ENCODE data around the gene CYB5A. TPM values are rescaled to one million over a fixed set of nuclear protein-coding genes. Genes with fewer than 3 reads are reported as not detected.

Gene CYB5A
- total RNA-seq, 1 donor from 2014 or later: 66.2 TPM

DNA sequence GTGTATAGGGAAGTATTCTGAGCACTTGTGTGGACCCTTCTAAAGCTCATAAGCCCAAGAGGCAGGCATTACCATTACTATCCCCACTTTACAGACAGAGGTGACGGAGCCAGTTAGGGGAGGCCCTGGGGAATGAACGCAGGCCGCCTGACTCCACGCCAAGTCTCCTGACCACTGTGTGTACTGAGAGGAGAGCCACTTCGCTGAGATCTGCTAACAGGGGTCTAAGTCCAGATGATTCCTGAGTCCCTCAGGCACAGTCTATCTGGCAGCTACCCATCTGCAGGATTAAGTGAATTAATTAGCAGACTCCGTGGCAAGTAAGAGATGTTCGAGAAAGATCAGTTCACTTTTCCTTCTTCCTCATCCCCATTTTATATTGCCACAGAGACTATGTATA lies 13.7 kb downstream of the CYB5A start:
- no peak for DNase-seq (ENCODE audit: low read depth)

DNA sequence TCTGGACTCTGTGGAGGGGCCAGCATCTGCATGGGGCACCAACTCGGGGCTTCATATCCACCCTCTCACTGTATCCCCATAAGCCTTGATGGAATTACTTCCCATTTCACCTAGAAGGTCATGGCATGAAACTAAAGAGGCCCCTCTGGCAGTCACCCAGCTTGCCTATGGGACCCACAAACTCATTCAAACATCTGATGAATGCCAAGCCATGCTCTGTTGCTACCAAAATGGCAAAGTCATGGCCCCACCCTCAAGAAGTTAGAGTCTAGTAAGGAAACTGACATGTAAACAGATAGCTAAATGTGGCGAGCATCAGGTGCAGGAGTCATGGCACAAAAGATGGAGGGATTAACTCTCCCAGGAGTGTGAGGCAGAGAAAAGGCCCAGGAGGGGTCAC lies 14.5 kb downstream of the CYB5A start:
- DNase-seq (ENCODE audit: low read depth): no peak

DNA sequence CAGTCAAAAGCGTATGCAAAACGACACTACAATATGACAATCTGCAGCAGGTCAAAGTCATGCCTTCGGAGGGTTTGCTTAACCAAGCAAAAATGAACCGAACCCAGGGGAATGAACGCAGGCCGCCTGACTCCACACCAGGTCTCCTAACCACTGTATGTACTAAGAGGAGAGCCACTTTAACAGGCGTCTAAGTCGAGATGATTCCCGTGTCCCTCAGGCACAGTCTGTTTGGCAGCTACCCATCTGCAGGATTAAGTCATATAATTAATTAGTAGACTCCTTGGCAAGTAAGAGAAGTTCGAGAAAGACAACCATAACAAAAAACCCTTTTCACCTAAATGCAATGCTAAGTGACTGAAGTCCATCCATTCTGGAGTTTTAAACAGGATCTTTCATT lies 15.2 kb downstream of the CYB5A start:
- DNase-seq (ENCODE audit: low read depth): no peak

DNA sequence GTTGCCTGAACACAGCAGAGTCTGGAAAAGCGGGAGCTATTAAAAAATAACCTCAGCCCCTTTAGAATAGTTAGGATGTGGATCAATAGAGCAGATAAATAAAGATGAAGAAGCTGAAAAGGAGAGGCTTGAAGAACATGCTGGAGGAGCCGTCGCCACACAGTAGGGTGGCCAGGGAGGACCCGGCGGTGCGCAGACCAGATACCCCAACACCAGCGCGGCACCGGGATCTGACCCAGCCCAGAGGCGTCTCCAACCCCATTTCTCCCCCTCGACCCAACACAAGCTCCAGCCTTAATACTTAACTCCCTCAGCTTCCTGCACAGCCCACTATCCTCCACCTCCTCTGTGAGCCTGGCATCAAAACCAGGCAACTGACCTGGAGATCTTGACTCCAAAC lies 16.0 kb downstream of the CYB5A start:
- no peak for DNase-seq (ENCODE audit: low read depth)

DNA sequence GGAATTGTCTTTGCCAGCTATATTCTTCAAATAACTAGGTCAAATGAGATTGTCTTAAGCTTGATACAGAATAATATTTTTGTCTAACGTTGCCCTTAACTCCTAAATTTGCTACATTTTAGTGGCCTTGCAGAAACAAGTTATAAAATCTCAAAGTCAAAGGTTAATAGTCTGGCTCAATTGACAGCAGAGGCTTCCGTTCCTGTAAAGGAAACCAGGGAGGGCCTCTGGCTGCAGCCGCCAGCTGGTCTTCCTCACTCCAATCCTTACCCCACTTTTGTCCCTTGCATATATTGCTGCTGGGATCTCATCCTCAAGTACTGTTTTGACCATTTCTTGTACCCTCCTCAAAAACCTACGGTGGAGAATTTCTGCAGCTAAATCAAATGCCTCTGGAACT lies 17.1 kb downstream of the CYB5A start:
- no peak for DNase-seq (ENCODE audit: low read depth)

DNA sequence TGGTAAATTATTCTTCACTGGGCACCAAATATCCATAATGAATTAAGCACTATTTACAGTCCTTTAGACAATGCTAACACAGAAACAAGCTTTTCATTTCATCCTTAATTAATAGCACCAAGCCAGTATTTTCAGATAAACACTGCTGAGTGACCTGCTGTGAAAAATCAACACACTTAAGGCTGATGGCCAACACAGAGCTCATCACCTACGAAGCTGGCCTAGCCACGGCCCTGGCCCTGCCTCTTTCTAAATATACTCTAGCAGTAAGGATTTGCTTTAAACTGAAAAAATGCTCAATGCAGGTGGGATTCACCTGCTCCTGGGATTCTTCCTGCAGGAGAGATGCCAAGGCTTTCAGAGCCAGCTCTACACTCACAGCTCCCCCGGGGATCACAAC lies 18.4 kb downstream of the CYB5A start:
- no peak for DNase-seq (ENCODE audit: low read depth)

DNA sequence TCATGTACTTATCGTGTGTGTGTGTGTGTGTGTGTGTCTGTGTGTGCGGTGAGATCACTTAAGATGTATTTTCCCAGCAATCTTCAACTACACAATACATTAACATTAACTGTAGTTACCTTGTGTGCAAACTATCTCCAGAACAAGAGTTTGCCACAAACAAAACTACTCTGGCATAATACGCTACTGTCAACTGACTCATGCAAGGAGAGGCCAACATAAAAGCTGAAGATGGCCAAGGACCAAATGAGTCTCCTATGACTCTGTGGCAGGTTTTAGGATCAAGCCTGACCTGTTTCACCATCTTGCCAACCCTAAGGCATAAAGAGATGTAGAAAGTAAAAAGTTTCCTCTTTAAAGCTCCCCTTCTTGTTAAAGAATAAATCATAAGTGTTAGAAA lies 20.1 kb downstream of the CYB5A start:
- no peak for DNase-seq (ENCODE audit: low read depth)

DNA sequence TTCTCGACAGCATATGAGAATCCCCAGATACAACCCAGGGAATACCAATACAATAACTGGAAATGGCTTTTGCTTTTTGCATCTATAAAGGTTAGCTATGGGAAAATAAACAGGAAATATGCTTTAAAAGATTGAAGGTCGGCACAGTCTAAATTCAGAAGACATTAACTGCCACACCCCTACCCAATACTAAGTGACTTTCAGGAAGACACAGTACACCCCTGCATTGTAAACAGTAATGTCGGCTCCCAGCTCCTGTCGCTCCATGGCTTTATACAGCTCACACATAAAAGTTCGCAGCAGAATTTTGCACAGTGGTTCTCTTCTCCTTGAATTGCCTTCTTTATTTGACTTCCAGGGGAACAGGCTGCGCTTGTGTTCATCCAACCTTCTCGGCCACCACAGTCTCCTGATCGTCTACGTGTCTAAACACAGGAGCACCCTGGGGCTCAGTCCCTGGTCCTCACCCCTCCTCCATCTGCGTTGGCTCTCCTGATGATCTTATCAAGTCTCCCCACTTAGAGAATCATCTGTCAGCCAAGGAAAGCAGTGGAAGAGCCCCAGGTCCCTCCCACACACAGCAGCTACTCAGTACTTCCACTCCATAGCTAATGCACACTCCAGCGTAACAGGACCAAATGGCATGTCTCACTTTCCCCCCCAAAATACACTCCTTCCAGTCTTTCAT lies 22.7 kb downstream of the CYB5A start:
- no peak for DNase-seq (ENCODE audit: low read depth)

DNA sequence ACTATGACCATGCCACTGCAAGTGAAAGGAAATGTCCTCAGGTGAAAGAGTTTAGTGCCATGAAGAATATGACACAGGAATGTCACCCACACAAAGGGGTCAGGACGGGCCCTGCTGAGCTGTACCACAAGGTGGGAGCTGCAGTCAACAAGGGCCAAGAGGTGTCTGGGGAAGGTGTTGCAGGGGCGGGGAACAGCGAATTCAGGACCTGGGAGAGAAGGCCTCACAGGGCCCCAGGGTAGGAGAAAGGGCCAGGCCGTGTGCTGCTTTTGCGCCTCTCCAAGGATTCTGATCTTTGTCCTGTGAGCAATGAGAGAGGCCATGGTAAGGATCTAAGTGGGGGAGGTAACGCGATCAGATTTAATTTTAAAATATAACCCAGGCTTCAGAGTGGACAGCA lies 23.6 kb downstream of the CYB5A start:
- DNase-seq (ENCODE audit: low read depth): no peak

DNA sequence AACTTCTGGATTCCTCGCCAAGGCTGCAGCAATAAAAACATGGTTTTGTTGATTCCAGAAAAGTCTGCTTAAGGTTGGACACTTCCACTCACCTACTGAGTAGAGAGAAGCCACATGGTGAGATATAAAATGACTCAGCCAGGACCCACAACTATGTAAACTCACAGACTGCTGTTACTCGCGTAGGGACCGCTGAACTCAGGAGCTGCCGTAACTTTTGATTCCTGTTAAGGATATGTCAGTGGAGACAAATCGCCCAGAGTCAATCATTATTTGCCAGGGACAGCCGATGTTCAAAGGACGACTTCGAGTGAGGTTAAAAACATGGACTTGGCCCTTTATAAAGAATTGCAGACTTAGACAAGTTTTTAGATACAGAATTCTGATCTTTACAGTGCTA lies 25.6 kb downstream of the CYB5A start:
- DNase-seq (ENCODE audit: low read depth): no peak

DNA sequence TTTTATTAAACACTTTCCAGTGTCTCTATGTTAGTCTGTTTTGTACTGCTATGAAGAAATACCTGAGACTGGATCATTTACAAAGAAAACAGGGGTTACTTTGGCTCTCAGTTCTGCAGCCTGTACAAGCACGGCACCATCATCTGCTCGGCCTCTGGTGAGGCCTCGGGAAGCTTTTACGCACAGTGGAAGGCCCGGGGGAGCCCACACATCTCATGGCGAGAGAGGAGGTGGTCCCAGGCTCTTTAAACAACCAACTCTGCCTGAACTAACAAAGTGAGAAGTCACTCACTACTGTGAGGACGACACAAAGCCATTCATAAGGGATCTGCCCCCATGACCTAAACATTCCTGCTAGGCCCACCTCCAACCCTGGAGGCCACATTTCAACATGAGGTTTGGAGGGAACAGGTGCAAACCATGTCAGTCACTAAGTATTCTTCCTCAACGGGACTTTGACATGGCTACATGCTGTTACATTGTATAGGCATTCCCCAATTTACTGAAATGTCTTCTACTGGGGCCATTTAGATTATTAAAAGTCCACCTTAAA lies 26.1 kb downstream of the CYB5A start:
- peak; percentile 48 for DNase-seq (ENCODE audit: low read depth)

DNA sequence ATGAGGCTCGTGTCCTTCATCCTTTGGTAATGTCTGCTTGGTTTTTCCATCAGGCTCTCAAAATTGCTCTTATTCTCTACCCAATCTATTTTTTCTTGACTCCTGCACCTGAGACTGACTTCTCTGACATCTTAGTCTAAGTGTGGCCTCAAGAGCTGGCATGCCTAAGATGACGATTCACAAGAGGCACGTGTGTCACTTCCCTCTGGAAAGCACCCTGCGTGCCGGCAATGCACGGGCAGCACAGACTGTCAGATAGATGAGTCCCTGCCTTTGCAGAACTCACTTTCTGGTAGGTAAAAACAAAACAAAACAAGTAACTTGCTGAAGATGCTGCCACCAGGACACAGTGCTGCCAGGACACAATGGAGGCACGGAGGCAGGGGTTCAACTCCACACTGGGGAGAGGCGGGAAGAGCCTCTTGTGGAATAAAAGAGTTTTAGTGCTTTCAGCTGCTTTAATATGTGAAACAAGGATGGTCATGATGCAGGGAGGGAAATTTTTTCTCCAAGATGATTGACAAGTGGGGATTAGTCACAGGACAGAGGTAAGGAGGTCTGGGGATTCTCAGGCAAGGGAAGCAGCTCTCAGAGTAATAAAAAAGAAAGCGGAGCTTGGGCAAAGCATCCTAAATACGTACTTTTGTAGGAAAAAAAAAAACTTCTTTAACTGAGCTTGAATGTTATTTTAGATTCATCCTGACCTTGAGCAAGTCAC lies 27.3 kb downstream of the CYB5A start:
- no peak for DNase-seq (ENCODE audit: low read depth)

DNA sequence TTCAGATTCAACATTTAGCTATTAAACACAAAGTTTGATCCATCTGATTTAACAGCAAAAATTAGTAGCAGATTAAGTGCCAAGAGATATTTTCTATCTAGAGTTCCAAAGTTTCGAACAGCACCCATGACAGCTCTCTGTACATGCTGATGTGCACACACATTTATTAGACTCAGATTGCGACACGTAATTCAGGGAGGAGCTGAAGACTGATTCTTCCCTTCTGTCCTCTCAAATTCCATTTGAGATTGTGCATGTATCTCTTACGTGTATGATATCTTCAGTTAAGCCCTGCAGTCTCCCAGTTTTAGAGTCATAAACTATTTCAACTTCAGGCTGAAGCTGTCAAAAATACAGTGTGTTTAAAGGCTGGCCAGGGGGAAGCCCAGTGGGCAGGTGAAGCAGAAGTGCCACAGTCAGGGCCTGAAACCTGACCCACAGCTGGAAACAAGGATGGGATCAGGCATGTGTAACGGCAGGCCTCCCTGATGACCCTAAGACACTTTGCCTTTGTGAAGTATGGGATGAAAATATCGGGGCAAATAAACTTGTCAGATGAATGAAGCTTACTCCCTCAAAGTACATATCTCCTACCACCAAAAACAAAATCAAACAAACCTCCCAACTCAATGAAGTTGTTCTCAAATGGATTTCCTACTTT lies 30.6 kb downstream of the CYB5A start:
- no peak for DNase-seq (ENCODE audit: low read depth)

DNA sequence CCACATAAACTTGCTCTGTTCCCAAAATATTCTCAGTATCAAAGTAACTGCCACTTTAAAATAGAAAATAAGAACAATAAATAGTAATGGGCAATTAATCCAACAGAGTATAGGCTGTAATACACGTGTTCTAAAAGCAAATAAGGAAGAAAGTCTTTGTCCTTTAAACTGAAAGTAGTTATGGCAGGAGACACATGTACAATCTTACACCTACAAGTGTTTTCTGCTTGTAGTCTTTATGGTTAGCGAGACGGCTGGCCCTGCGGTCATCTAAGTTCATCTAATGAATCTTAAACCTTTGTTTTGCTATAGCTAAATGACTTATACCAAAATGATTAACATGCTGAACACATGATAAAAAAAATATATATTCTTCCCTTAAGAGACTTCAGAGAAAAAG lies 32.4 kb downstream of the CYB5A start:
- DNase-seq (ENCODE audit: low read depth): no peak

DNA sequence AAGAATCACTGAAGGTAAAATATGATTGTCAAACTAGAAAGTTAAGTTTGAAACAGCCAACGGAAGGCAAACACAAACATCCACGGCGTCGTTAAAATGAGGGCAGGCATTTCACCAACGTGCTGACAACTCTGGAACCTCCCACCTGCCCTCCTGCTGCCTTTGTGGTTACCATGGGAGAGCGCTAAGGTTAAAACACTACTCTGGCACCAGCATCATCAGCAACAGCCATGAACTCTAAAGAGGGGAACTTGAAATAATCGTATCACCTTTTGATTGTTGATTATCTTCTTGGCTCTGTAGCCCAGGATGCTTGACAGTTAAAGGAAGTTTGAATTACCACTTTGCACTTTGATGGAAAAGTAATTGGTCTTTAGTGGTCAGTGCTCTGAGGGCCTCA lies 34.7 kb downstream of the CYB5A start:
- DNase-seq (ENCODE audit: low read depth): no peak

DNA sequence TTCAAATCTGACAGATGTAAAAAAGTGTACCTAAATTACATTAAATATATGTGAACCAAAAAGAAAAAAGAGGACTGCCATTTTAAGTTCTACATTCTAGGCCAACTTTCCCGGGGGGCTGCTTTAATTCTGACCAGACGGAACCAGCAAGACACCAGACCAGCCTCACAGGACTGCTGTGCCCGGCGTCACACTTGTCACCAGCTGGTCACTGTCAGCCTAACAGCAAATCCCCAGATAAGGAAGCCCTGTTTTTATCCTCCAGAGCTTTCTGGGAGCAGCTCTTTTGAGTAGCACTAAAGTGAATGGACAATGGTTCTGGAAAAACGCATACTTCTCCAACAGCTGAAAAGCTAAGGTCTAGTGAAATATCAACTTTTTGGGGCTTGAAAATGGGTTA lies 35.6 kb downstream of the CYB5A start:
- no peak for DNase-seq (ENCODE audit: low read depth)

DNA sequence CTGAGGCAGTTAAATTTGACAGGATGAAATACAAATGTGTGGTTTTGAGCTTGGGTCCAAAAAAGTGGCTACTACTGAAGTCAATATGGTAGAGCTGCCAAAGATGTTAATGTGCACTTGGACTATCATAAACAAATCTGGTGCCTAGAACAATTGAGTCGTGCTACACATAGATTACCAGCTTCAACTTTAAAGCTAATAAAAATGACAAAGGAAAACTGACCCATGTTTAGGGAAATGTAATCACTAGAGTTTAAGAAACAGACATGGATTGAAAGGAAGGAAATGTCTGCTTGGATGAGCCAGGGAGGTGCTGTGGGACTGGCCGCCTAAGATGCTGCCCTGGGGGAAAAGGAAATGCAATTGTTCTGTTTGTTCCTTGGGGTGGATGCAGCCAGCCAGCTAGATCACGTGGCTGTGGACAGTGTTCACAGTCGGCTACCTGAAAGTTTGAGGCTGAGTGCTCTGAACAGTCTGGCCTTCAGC lies 36.6 kb downstream of the CYB5A start:
- DNase-seq (ENCODE audit: low read depth): no peak

DNA sequence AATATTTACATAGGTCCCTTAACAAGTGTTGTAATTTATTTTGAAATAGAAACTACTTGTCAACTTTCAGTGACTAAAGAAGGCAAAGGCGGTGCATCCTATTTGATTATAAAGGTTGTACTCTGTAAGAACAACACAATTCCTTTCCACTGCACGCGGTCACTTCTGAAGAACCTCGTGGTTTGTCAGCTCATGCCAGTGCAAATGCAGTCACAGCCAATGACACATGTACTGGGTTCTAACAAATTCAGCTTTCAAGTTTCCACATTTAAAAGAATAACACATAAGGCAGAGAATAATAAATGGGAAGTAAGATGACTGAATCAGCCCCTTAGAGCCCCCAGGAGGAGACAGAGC lies 39.7 kb downstream of the CYB5A start:
- DNase-seq (ENCODE audit: low read depth): peak; percentile 17

DNA sequence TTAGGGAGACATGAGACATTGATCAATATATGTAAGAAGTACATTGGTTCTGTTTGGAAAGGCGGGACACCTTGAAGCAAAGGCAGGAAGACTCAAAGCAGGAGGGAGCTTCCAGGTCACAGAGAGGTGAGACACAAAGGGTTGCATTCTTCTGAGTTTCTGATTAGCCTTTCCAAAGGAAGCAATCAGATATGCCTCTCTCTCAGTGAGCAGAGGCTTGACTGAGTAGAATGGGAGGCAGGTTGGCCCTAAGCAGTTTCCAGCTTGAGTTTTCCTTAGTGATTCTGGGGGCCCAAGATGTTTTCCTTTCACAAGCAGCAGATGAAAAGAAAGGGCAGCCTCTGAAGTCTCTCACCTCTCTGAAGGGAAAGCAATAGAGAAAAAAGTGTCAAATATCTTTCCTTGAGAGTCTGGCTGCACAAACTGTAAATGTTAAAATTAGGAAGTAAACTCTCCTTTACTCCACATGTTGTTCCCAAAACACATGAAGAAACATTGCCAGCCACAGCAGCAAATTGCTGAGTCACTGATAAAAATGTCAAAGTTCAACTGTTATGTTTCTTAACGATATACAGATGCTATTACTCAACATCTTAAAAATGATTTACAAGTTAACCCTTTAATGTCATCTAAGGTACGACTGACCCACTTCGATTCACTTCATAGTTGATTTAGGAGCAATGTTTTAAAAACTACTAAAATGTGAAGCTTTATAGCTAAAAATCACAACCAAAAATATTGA lies 40.3 kb downstream of the CYB5A start:
- DNase-seq (ENCODE audit: low read depth): peak; percentile 22

DNA sequence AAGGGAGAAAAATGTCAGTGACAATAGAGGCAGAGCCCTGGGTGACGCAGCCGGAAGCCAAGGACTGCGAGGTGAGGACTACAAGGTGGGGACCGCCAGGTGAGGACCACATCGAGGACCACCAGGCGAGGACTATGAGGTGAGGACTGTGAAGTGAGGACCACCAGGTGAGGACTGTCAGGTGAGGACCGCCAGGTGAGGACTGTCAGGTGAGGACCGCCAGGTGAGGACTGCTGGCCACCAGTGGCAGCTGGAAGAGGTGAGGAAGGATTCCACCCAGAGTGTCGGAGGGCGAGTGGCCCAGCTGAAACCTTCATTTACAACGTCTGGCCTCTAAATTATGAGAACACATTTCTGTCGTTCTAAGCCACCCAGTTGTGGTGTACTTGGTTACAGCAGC lies 41.6 kb downstream of the CYB5A start:
- no peak for DNase-seq (ENCODE audit: low read depth)

DNA sequence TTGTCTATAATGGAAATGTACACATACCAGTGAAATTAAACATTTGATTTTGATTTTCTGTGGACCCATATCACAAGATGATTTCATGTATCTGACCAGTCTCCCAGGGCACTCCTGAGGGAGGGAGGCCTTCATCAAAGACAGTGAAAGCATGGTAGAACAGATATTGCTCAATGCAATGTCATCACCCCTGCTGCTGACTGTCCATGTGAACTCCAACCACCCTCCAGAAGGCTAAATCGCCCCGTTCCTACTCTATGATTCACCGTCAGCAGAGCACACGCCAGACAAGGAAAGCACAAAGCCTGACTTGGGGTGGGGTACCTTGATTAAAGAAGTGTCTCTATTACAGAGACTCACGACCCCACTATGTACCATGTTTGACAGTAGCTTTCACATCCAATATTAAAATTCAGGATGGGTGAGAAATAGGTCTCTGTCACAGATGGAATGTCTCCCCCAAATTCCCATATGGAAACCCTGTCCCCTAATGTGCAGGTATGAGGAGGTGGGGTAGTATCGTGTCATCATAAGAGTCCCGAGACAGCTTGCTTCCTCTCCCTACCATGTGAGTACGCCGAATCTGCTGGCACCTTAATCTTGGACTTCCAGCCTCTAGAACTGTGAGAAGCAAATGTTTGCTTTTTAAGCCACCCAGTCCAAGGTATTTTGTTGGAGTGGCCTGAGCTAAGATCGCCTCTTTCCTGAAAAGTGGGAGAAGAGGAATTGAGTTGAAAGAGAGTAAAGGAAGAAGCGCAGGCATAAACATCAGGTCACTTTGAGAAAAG lies 42.4 kb downstream of the CYB5A start:
- peak; percentile 42 for DNase-seq (ENCODE audit: low read depth)
